ENCODE results near the gene KRT80. TPM values are rescaled to one million over a fixed set of nuclear protein-coding genes. Genes with fewer than 3 reads are reported as not detected.

The KRT80 gene
- 0.65 and 0.83 TPM in 2 replicates for total RNA-seq

GRCh38 chr12:52191841-52192791, at the start of gene KRT80:
Gene KRT80 (minus strand): TSS chr12:52192014. CDS start chr12:52191902, 112 bp downstream.

GRCh38 chr12:52232674-52233461, 41.1 kb upstream of the KRT80 start, which contains the start of gene KRT7:
Gene KRT7 (plus strand): TSS chr12:52233243. CDS start chr12:52233297, 54 bp downstream.

Other genes starting within 250 kb of the KRT80 start
- 16.4 and 18.4 TPM in 2 replicates for gene ACVR1B, start 240.3 kb downstream of the KRT80 start, total RNA-seq
- 2.7 and 5.0 TPM in 2 replicates for gene TAMALIN, start 185.1 kb downstream of the KRT80 start, total RNA-seq
- gene NR4A1, start 140.6 kb downstream of the KRT80 start, total RNA-seq = 5.9 and 7.5 TPM in 2 replicates
- 70.4 and 73.8 TPM in 2 replicates for gene ATG101, start 122.0 kb downstream of the KRT80 start, total RNA-seq
- gene SMIM41, start 112.3 kb downstream of the KRT80 start, total RNA-seq = 0.07 and 0.10 TPM in 2 replicates
- 15.0 and 16.4 TPM in 2 replicates for gene KRT7, start 41.2 kb upstream of the KRT80 start, total RNA-seq
- gene KRT86, start 82.6 kb upstream of the KRT80 start, total RNA-seq = 5.0 and 8.7 TPM in 2 replicates
- 0.13 and 0.20 TPM in 2 replicates for gene KRT81, start 99.5 kb upstream of the KRT80 start, total RNA-seq
- not detected in 2 replicates for gene KRT83, start 129.4 kb upstream of the KRT80 start, total RNA-seq
- not detected in 2 replicates for gene KRT85, start 175.5 kb upstream of the KRT80 start, total RNA-seq
- not detected in 2 replicates for gene KRT84, start 193.6 kb upstream of the KRT80 start, total RNA-seq
- not detected in 2 replicates for gene KRT82, start 214.3 kb upstream of the KRT80 start, total RNA-seq
- gene KRT75, start 242.4 kb upstream of the KRT80 start, total RNA-seq = not detected in 2 replicates